ENCODE measurements around the gene ST3GAL3.
A peak's percentile ranks its signal among the peaks of the same experiment; 100 is the strongest.

The ST3GAL3 gene

DNA sequence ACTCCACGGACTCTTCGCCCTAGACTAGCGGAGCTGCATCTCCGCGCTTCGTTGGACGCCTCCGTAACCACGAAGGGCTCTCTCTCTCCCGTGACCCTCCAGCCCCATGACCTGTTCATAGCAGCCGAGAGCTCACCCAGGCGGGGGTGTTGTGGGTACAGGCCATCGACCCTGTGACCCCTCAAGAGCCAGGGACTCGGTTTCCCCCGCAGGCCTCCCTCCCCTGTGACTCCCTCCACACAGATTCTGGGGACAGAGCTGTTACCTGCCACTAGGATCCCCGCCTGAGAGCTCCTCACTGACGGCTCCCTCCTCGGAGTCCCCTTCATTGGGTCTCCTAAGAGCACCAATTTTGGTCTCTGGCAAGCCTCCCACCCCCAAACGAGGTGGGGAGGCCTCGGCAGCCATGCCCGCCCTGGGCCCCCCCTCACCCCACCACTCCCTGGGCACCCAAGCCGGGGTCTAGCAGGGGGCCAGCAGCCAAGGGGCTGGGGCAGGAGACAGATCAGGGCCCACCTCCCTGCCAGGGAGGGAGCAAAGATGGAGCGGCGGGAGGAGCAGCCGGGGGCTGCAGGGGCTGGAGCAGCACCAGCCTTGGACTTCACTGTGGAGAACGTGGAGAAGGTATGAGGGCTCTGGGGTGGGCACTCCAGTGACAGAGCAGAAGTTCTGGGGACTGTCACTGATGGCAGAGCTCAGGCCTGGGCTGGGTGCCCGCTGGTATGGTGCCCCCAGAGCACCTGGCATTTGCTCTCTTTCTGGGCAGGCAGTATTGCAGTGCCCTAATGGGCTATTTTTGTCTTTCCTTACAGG, 239.9 kb downstream of the ST3GAL3 start:
- no peak for DNase-seq (ENCODE audit: low read depth, low spot score)
- Histone ChIP-seq H3K36me3 (ENCODE audit: insufficient read depth, insufficient read length, low read length) (peaks cover 28% of the 10 kb centered on the region), H3K4me3 (ENCODE audit: insufficient read length, low read depth) (peak overlapping the region; percentile 98), H3K9ac (ENCODE audit: insufficient read length, low read depth) (peak overlapping the region; percentile 99), H3K4me1 (ENCODE audit: insufficient read depth, insufficient read length) (peaks cover 18% of the 10 kb centered on the region), H3K27me3 (ENCODE audit: insufficient read depth, insufficient read length) (no peaks in the 10 kb centered on the region), H3K9me3 (ENCODE audit: insufficient read depth, low read length) (no peaks in the 10 kb centered on the region)
- TF ChIP-seq ZNF274 (IDR thresholded peaks at IDR 0.05; ENCODE audit: low read depth, low read length), result no peak
- no peak for TF ChIP-seq YY1 (IDR thresholded peaks at IDR 0.05; ENCODE audit: insufficient read depth, insufficient read length)
- no peak for TF ChIP-seq SUZ12 (IDR thresholded peaks at IDR 0.05; ENCODE audit: extremely low read depth, insufficient read depth, insufficient read length)

DNA sequence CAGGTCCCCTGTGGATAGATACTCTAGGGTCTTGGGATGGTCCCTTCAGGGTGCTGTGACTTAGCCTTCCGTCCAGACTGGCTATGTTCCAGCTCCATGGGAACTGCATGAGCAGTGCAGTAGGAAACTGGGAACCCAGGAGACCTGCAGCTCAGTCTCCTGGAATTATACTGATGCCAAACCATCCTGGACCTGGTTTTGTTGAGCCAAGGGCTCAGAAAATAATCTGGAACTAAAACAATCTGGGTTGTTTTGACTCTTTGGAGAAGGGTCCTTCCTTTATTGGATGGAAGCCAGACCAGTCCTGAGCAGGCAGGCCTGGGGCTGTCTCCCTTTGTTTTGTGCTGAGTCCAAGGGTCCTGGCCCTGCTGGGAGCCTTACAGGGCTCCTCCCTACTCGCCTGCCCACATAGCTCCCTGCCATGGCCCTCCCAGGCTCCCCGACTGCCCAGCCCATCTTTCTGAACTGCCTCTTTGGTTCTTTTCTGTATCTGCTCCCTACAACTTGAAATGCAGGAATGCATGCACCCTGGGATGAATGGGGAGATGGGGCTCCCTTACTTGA, 240.6 kb downstream of the ST3GAL3 start:
- Histone ChIP-seq H3K4me3 (ENCODE audit: insufficient read length, low read depth) (peak overlapping the region; percentile 98), H3K4me1 (ENCODE audit: insufficient read depth, insufficient read length) (peaks cover 15% of the 10 kb centered on the region), H3K27me3 (ENCODE audit: insufficient read depth, insufficient read length) (no peaks in the 10 kb centered on the region), H3K9ac (ENCODE audit: insufficient read length, low read depth) (peak overlapping the region; percentile 99), H3K36me3 (ENCODE audit: insufficient read depth, insufficient read length, low read length) (peaks cover 28% of the 10 kb centered on the region), H3K9me3 (ENCODE audit: insufficient read depth, low read length) (no peaks in the 10 kb centered on the region)
- TF ChIP-seq YY1 (IDR thresholded peaks at IDR 0.05; ENCODE audit: insufficient read depth, insufficient read length) (no peak), ZNF274 (IDR thresholded peaks at IDR 0.05; ENCODE audit: low read depth, low read length) (no peak), SUZ12 (IDR thresholded peaks at IDR 0.05; ENCODE audit: extremely low read depth, insufficient read depth, insufficient read length) (no peak)
- no peak for DNase-seq (ENCODE audit: low read depth, low spot score)

DNA sequence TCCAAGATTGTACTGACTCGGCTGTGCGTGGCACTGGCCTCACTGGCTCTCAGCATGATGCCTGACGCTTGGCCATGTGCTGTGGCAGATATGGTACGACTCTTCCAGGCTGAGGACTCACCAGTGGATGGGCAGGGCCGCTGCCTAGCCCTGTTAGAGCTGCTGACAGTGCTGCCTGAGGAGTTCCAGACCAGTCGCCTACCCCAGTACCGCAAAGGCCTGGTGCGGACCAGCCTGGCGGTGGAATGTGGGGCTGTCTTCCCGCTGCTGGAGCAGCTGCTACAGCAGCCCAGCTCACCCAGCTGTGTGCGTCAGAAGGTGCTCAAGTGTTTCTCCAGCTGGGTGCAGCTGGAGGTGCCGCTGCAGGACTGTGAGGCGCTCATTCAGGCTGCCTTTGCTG, 242.3 kb downstream of the ST3GAL3 start:
- DNase-seq (ENCODE audit: low read depth, low spot score), result no peak
- Histone ChIP-seq H3K4me3 (ENCODE audit: insufficient read length, low read depth) (no peak overlapping the region), H3K9ac (ENCODE audit: insufficient read length, low read depth) (no peak overlapping the region), H3K4me1 (ENCODE audit: insufficient read depth, insufficient read length) (peaks cover 13% of the 10 kb centered on the region), H3K27me3 (ENCODE audit: insufficient read depth, insufficient read length) (no peaks in the 10 kb centered on the region), H3K9me3 (ENCODE audit: insufficient read depth, low read length) (no peaks in the 10 kb centered on the region), H3K36me3 (ENCODE audit: insufficient read depth, insufficient read length, low read length) (peaks cover 28% of the 10 kb centered on the region)
- TF ChIP-seq ZNF274 (IDR thresholded peaks at IDR 0.05; ENCODE audit: low read depth, low read length) (no peak), YY1 (IDR thresholded peaks at IDR 0.05; ENCODE audit: insufficient read depth, insufficient read length) (no peak), SUZ12 (IDR thresholded peaks at IDR 0.05; ENCODE audit: extremely low read depth, insufficient read depth, insufficient read length) (no peak)

DNA sequence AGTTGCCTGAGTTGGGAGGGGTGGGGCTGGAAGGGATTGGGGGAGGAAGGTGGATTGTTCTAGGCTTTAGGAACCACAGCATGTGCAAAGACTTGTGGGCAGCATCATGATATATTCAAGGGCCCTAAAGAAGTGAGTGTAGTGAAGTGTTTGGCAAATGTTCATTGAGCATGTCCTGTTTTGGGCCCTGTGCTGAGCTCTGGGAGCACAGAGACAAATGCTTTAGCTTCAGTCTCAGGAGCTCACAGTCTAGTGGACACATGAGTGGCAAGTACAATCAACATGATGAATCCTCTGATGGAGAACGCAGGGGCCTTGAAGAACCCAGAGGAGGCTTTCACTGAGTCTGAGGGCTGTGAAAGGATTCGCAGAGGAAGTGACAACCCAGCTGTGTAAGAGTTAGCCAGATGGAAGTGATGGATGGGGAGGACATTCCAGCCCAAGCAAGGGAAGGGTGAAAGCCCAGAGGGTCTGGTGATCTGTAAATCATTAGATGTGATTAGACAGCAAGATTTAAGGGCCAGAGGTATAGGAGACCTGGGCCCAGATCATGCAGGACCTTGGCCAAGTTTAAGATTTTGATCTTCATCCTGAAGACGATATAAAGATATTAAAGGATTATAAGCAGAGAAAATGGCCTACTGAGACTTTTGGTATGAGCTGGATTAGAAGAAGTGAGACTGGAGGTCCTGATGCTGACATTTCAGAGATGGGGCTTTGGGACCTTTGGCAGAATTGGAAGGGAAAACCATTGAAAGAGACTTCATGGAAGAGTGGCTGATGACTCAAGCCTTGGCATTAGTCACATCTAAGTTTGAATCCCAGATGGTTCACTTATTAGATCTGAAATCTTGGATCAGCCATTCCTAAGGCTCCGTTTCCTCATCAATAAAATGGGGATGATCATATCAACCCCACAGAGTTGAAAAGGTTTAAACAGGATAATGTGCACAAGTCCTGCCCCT, 244.0 kb downstream of the ST3GAL3 start:
- peaks cover 13% of the 10 kb centered on the region for H3K4me1 ChIP-seq (ENCODE audit: insufficient read depth, insufficient read length)
- no peak for TF ChIP-seq ZNF274 (IDR thresholded peaks at IDR 0.05; ENCODE audit: low read depth, low read length)
- TF ChIP-seq SUZ12 (IDR thresholded peaks at IDR 0.05; ENCODE audit: extremely low read depth, insufficient read depth, insufficient read length), result no peak
- no peak for TF ChIP-seq YY1 (IDR thresholded peaks at IDR 0.05; ENCODE audit: insufficient read depth, insufficient read length)
- H3K9me3 ChIP-seq (ENCODE audit: insufficient read depth, low read length), result no peaks in the 10 kb centered on the region
- no peak for DNase-seq (ENCODE audit: low read depth, low spot score)
- peaks cover 33% of the 10 kb centered on the region for H3K36me3 ChIP-seq (ENCODE audit: insufficient read depth, insufficient read length, low read length)
- no peaks in the 10 kb centered on the region for H3K27me3 ChIP-seq (ENCODE audit: insufficient read depth, insufficient read length)
- H3K9ac ChIP-seq (ENCODE audit: insufficient read length, low read depth), result no peak overlapping the region
- no peak overlapping the region for H3K4me3 ChIP-seq (ENCODE audit: insufficient read length, low read depth)

DNA sequence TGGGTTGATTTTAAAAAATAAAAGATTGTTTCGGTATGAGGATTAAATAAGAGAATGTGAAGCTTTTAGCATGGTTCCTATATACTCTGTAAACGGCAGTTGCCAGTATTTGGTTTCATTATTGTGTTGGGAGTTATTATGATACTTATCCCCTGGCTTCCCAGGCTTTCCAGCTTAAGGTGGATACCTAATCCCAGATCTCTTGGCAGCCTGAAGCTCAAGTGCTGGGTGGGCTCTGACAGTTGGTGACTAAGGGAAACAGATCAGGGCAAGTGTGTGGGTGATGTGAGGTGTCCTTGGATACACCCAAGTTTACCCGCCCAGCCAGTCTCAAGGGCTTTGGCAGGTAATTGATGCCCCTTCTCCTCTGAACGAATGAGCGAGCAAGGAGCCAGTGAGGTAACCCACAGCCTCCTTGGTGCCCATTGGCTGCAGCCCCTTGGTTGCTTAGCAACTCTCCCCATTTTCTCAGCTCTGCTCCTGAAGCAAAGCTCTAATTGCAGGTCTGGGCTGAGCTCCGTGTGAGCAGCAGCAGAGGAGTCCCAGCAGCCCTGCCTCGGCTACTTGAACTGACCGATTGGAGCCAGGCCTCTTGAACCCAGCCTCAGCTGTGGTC, 245.5 kb downstream of the ST3GAL3 start:
- Histone ChIP-seq H3K9me3 (ENCODE audit: insufficient read depth, low read length) (no peaks in the 10 kb centered on the region), H3K9ac (ENCODE audit: insufficient read length, low read depth) (no peak overlapping the region), H3K4me3 (ENCODE audit: insufficient read length, low read depth) (no peak overlapping the region), H3K27me3 (ENCODE audit: insufficient read depth, insufficient read length) (no peaks in the 10 kb centered on the region), H3K36me3 (ENCODE audit: insufficient read depth, insufficient read length, low read length) (peaks cover 48% of the 10 kb centered on the region), H3K4me1 (ENCODE audit: insufficient read depth, insufficient read length) (peaks cover 8% of the 10 kb centered on the region)
- TF ChIP-seq SUZ12 (IDR thresholded peaks at IDR 0.05; ENCODE audit: extremely low read depth, insufficient read depth, insufficient read length) (no peak), ZNF274 (IDR thresholded peaks at IDR 0.05; ENCODE audit: low read depth, low read length) (no peak), YY1 (IDR thresholded peaks at IDR 0.05; ENCODE audit: insufficient read depth, insufficient read length) (no peak)
- DNase-seq (ENCODE audit: low read depth, low spot score), result no peak

DNA sequence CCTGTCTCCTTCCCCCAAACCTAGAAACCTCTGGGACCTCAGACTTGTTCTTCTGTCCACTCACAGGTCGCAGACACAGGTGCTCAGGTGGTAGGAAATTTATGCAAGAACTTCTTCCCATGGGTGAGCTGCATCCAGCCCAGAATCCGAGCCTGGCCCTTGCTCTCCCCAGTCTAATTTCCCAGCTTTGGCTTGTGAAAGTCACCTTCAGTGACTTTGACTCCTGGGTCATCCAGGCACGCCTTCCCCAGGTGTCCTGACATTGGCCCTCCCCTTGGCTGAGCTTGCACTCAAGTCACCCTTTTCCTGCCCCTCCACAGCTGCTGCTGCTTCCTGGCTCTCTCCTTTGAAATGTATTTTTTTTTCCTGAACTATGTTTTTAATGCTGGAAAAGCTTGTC, 246.0 kb downstream of the ST3GAL3 start:
- peaks cover 3% of the 10 kb centered on the region for H3K4me1 ChIP-seq (ENCODE audit: insufficient read depth, insufficient read length)
- no peak overlapping the region for H3K4me3 ChIP-seq (ENCODE audit: insufficient read length, low read depth)
- H3K9ac ChIP-seq (ENCODE audit: insufficient read length, low read depth), result no peak overlapping the region
- no peaks in the 10 kb centered on the region for H3K27me3 ChIP-seq (ENCODE audit: insufficient read depth, insufficient read length)
- H3K9me3 ChIP-seq (ENCODE audit: insufficient read depth, low read length), result no peaks in the 10 kb centered on the region
- peaks cover 53% of the 10 kb centered on the region for H3K36me3 ChIP-seq (ENCODE audit: insufficient read depth, insufficient read length, low read length)
- TF ChIP-seq SUZ12 (IDR thresholded peaks at IDR 0.05; ENCODE audit: extremely low read depth, insufficient read depth, insufficient read length), result no peak
- no peak for DNase-seq (ENCODE audit: low read depth, low spot score)

Data from NT2/D1 (cell line).